ENCODE measurements around the gene RHBDF2. TPM values are rescaled to one million over a fixed set of nuclear protein-coding genes. Genes with fewer than 3 reads are reported as not detected.

The RHBDF2 gene
- total and polyA plus RNA-seq, 2 donors (not counting 1 experiment from before 2014, with no cell fraction given), result 288 to 482 TPM

GRCh38 chr17:76540381-76541300 is 39.4 kb upstream of the RHBDF2 start:
- Histone ChIP-seq H3K36me3 (replicated peaks in 1 of 2; ENCODE audit: control extremely low read depth in 1 of 2, control insufficient read depth in 1 of 2, extremely low read depth in 1 of 2, insufficient read depth in 2 of 2, low read length in 1 of 2) (peaks cover 0 to 3% of the 10 kb centered on the region in 2 experiments), H3K9me3 (ENCODE audit: control extremely low read depth in 1 of 3, control insufficient read depth in 2 of 3, insufficient read depth in 1 of 3, low read length in 2 of 3) (peaks cover 0 to 6% (median 0%) of the 10 kb centered on the region in 3 donors), H3K4me1 (ENCODE audit: control insufficient read depth in 2 of 2, insufficient read depth in 2 of 2, low read length in 2 of 2) (peaks cover 15 to 27% of the 10 kb centered on the region in 2 donors), H2AFZ (ENCODE audit: insufficient read depth, low read depth, low read length, poor library complexity, severe bottlenecking) (no peak overlapping the region), H3K9ac (ENCODE audit: low read length) (no peak overlapping the region), H3K79me2 (ENCODE audit: control insufficient read depth, insufficient read depth, low read length) (peaks cover 13% of the 10 kb centered on the region), H3K4me2 (replicated peaks; ENCODE audit: low read depth, low read length, poor library complexity, severe bottlenecking) (peak overlapping the region; percentile 43), H3K27me3 (replicated peaks in 1 of 4; ENCODE audit: control extremely low read depth in 1 of 4, control insufficient read depth in 3 of 4, insufficient read depth in 4 of 4, low read length in 3 of 4) (peaks cover 0 to 46% (median 20%) of the 10 kb centered on the region in 4 experiments), H4K20me1 (ENCODE audit: control insufficient read depth, insufficient read depth, low read length, poor library complexity, severe bottlenecking) (peaks cover 10% of the 10 kb centered on the region), H3K27ac (ENCODE audit: low read length in 2 of 2) (no peak overlapping the region), H3K4me3 (ENCODE audit: control extremely low read depth in 1 of 5, extremely low read depth in 1 of 5, insufficient read depth in 1 of 5, low read depth in 2 of 5, low read length in 4 of 5) (no peak overlapping the region)
- H3K9me3 Mint-ChIP-seq (ENCODE audit: insufficient read depth), result no peaks in the 10 kb centered on the region
- WGBS (ENCODE audit: insufficient coverage), result 13% methylated on average over 18 of the region's 27 CpGs
- ATAC-seq (ENCODE audit: low read depth) (peak; percentile 46), DNase-seq (peak; percentile 38)
- peaks cover 18% of the 10 kb centered on the region for H3K4me1 Mint-ChIP-seq
- H3K27me3 Mint-ChIP-seq, result peaks cover 41% of the 10 kb centered on the region
- intact Hi-C loops (cut with micrococcal nuclease), result no loop called here
- ChIA-PET POLR2A (interaction anchor here (0.6 to 1.0 kb wide), 3 partner anchors 12 to 881 kb away, joined by 3 to 7 read pairs (median 4); no protein-coding TSS in a partner anchor), CTCF (interaction anchor here (0.5 to 3.6 kb wide), 3 partner anchors 12 to 529 kb away, joined by 3 to 18 read pairs (median 11); no protein-coding TSS in a partner anchor)
- no peak overlapping the region for H3K27ac Mint-ChIP-seq
- no peak for TF ChIP-seq EZH2 (IDR thresholded peaks at IDR 0.05; ENCODE audit: borderline replicate concordance, insufficient read depth, low read depth, low read length, poor library complexity, severe bottlenecking)
- TF ChIP-seq CTCF (IDR thresholded peaks at IDR 0.05), result no peak
- no peak overlapping the region for H3K4me3 Mint-ChIP-seq

Data from B cell (primary cell).